HG02763 (cell line): ENCODE measurements around the gene SHQ1.

Experiments
- ATAC-seq: cut with Tn5 transposase; IDR thresholded peaks from one replicate; pipeline ENCODE4 v1.9.1; 2021; ENCODE audit warnings: mild to moderate bottlenecking, moderate library complexity; ENCODE audit not compliant: unreplicated experiment

The SHQ1 gene

GRCh38 chr3:72855001-72855400 lies 6.8 kb upstream of the SHQ1 start:
- ATAC-seq, result no peak

- peak; percentile 30 for ATAC-seq
Observed at GRCh38 chr3:72848703-72849081, 447 bp upstream of the SHQ1 start.

GRCh38 chr3:72847282-72847681 lies 963 bp downstream of the SHQ1 start:
- no peak for ATAC-seq

- ATAC-seq, result no peak
Observed at GRCh38 chr3:72846166-72846565, 2.1 kb downstream of the SHQ1 start.

- no peak for ATAC-seq
Observed at GRCh38 chr3:72844436-72844993, 3.7 kb downstream of the SHQ1 start.

- no peak for ATAC-seq
Observed at GRCh38 chr3:72839057-72839456, 9.2 kb downstream of the SHQ1 start.

GRCh38 chr3:72836923-72837322 lies 11.3 kb downstream of the SHQ1 start:
- no peak for ATAC-seq

GRCh38 chr3:72836416-72836815 lies 11.8 kb downstream of the SHQ1 start:
- no peak for ATAC-seq

- ATAC-seq, result no peak
Observed at GRCh38 chr3:72830452-72831223, 17.6 kb downstream of the SHQ1 start.

- no peak for ATAC-seq
Observed at GRCh38 chr3:72829701-72830100, 18.5 kb downstream of the SHQ1 start.

- no peak for ATAC-seq
Observed at GRCh38 chr3:72821161-72821781, 27.0 kb downstream of the SHQ1 start.

- ATAC-seq, result no peak
Observed at GRCh38 chr3:72820415-72820814, 27.8 kb downstream of the SHQ1 start.

- no peak for ATAC-seq
Observed at GRCh38 chr3:72818905-72819304, 29.3 kb downstream of the SHQ1 start.

GRCh38 chr3:72818092-72818773 lies 30.0 kb downstream of the SHQ1 start:
- no peak for ATAC-seq

GRCh38 chr3:72816862-72817355 lies 31.3 kb downstream of the SHQ1 start:
- peak; percentile 52 for ATAC-seq

- ATAC-seq, result no peak
Observed at GRCh38 chr3:72814308-72814707, 33.9 kb downstream of the SHQ1 start.

- no peak for ATAC-seq
Observed at GRCh38 chr3:72812201-72812600, 36.0 kb downstream of the SHQ1 start.

- no peak for ATAC-seq
Observed at GRCh38 chr3:72811571-72811970, 36.7 kb downstream of the SHQ1 start.

- no peak for ATAC-seq
Observed at GRCh38 chr3:72810659-72811434, 37.4 kb downstream of the SHQ1 start.

GRCh38 chr3:72810063-72810462 lies 38.2 kb downstream of the SHQ1 start:
- ATAC-seq, result no peak

- ATAC-seq, result no peak
Observed at GRCh38 chr3:72804361-72804760, 43.9 kb downstream of the SHQ1 start.
